G401.6 (cell line): ENCODE results near the gene ZMYM3.

Source experiments
- FAIRE-seq: peaks from 2 replicates; lab custom pipeline; 2012; peaks lifted over from hg19 to GRCh38; lab: Jason Lieb, UNC

Gene ZMYM3

DNA sequence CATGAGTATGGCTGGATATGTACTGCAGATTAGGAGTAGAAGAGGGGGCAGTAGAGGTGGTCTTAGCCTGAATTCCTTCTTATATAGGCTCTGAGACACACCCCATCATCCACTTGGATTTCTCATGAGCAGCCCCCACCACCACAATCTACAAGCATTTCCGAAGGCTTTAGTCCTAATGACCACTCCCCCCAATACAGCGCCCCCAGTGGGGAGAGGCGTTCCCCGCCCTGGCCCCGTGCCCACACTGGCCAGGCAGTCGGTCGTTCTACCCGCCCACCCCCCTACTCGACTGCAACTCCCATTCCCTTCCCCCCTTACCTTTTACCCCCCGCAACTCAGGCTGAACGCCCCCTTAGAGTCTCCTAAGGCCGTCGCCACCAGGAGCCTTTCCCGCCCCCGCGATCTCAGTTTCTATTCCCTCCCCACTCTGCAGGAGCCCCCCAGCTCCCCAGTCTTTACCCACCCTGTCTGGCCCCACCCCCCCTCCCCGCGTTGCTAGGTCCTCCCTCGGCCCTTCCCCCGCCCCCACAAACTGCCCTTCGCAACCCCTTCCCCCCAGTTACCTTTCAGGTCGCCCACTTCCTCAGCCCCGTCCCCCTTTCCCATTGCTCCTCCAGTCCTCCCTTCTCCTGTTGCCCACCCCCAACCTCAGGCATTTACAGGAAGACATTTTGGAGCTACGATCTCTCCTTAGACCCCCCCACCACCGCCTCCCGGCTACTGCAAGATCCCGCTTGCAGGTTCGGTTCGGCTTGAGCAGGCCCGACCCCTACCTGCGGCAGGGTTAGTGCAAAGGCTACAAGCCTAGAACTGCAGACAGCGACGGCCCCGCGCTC is 468 bp downstream of the ZMYM3 start:
- no peak for FAIRE-seq

DNA sequence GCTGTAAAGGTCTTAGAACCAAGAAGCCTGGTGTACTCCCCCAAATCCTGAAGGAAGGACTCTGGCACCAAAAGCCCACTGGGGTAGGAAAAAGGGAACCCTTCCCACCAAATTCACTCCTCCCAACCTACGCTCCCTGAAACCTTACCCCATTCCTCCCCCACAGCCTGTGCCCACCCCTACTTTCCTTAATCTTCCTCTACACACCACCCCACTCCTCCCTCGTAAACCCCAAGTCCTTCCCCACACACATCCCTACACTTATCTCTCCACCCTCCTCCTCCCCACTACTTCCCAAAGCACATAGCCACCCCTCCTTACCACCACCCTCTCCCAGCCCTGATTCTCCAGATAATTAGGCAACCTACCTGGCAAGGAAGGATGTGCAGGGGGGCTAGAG is 1.7 kb downstream of the ZMYM3 start:
- no peak for FAIRE-seq

DNA sequence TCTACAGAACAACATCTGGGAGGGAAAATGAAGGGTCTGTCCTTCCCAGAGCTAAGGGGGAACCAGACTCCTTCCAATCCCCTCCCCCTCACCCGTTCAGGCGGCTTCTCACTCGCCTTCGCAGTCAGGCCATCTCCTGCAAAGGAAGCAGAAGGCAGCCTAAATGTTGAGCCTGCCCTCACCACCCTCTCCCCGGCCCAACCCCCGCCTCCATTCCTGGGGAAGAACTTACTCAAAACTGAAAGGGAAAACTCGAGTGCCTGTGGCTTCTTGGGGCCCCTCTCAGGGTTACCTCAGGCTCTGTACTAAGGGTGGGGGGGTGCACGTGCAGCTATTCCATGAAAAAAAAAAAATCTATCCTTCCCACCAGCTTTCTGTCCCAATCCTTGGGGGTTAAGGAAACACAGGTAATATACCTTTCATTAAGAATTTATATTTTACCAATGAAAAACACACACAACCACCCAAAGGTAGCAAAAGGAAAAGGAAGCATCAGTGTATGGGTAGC is 2.4 kb downstream of the ZMYM3 start:
- no peak for FAIRE-seq

- no peak for FAIRE-seq
Measured at GRCh38 chrX:71250841-71251240, 3.1 kb downstream of the ZMYM3 start.

DNA sequence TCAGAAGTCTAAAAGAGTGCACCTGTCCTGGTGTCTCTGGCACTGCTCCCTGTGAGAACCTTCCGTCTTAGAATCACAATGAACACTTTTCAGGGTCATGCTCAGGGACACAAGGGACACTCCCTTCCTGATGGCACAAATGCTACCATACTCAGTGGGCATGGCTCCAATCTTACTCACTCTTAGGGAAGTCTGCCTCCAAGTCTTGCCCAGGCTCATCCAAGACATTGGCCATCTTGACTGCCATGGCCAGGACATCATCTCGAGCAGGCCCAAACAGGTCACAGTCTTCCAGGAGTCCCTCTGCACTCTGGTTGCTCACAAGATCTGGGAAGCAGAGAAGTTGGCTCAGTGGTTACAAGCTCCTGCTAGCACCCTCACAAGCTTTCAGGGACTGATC is 8.8 kb downstream of the ZMYM3 start:
- FAIRE-seq: no peak

GRCh38 chrX:71244359-71245128 is 9.4 kb downstream of the ZMYM3 start:
- no peak for FAIRE-seq

GRCh38 chrX:71241301-71241700 is 12.6 kb downstream of the ZMYM3 start:
- no peak for FAIRE-seq

GRCh38 chrX:71239781-71240180 is 14.2 kb downstream of the ZMYM3 start:
- no peak for FAIRE-seq

GRCh38 chrX:71236836-71237235 is 17.1 kb downstream of the ZMYM3 start:
- no peak for FAIRE-seq

DNA sequence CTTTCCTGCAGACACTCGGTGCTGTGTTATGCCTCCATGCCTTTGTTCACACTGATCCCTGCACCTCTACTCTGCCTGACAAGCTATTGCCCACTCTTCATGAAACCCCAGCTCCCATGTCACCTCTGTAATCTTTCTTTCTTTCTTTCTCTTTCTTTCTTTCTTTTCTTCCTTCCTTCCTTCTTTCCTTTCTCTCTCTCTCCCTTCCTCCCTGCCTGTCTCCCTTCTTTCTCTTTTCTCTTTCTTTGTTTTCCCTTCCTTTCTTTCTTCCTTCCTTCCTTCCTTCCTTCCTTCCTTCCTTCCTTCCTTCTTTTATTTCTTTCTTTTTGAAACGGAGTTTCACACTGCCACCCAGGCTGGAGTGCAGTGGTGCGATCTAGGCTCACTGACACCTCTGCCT is 18.5 kb downstream of the ZMYM3 start:
- FAIRE-seq: no peak

GRCh38 chrX:71228063-71228642 is 25.8 kb downstream of the ZMYM3 start:
- no peak for FAIRE-seq

- FAIRE-seq: no peak
Measured at GRCh38 chrX:71227370-71228062, 26.4 kb downstream of the ZMYM3 start.

GRCh38 chrX:71225676-71226075 is 28.3 kb downstream of the ZMYM3 start:
- FAIRE-seq: no peak

DNA sequence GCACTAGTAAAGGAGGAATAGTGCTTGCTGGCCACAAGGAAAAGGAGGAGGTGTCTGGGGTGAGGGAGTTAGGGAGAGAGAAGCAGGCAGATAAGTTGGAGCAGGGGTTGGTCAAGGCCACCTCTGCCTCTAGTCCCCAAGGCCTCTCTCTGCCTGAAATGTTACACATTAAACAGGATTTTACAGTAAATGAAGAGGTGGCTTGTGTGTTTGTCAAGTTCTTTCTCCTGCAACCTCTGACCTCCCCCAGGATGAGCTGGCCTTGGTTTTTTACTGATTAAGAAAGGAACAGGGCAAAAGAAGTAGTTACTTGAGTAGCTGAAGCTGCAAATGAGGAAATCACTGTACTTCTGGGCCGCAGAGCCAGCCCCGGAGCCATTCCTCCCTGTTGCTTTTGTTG is 28.9 kb downstream of the ZMYM3 start:
- no peak for FAIRE-seq

GRCh38 chrX:71224098-71224708 is 29.7 kb downstream of the ZMYM3 start:
- no peak for FAIRE-seq

GRCh38 chrX:71222929-71223328 is 31.0 kb downstream of the ZMYM3 start, which contains the start of gene GJB1:
Gene GJB1 (plus strand): TSS chrX:71223224. CDS start chrX:71223708, 484 bp downstream.
- FAIRE-seq: no peak

- no peak for FAIRE-seq
Measured at GRCh38 chrX:71221145-71221544, 32.8 kb downstream of the ZMYM3 start.

GRCh38 chrX:71217298-71217697 is 36.6 kb downstream of the ZMYM3 start:
- no peak for FAIRE-seq

DNA sequence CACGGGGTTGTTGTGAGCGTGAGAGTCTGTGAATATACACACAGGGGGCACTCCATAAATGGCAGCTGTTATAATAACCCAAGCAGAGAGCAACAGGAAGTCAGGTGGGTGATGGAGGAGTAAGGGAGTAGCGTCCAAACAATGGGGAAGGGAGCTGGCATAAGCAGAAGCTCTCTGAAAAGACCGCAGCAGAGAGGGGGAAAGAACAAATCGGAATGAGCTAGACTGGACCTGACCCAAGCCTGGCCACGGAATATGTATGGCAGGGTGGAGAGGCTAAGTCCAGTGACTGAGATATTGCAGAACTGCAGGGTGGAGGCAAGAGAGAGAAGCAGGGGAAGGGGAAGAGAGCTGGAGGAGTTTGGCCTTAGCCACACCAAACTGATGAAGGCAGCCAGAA is 37.5 kb downstream of the ZMYM3 start:
- FAIRE-seq: no peak

DNA sequence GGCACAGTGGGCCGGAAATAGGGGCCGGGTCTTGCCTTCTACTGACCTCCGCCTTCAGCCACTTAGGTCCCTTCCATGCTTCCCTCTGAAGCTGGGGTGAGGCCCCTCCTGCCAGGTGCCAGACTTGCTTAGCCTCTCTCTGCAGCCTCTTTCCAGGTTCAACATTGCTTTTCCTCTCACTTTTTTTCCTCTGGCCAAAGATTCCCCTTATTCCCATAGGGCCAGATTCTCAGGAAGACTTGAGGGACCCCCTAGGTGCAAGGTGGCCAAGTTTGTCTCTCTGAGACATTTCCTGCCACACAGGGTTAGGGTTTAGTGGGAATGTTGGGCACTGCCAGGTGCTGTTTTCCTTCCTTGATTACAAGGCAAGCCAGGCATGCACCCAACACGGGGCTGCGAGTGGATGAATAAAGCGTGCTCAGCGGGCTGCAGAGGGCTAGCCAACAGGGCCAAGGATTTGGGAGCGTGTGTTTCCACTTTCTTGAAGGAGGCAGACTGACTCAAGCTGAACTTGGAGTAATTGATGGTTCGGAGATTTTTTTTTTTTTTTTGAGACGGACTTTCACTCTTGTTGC is 38.5 kb downstream of the ZMYM3 start:
- FAIRE-seq: no peak

DNA sequence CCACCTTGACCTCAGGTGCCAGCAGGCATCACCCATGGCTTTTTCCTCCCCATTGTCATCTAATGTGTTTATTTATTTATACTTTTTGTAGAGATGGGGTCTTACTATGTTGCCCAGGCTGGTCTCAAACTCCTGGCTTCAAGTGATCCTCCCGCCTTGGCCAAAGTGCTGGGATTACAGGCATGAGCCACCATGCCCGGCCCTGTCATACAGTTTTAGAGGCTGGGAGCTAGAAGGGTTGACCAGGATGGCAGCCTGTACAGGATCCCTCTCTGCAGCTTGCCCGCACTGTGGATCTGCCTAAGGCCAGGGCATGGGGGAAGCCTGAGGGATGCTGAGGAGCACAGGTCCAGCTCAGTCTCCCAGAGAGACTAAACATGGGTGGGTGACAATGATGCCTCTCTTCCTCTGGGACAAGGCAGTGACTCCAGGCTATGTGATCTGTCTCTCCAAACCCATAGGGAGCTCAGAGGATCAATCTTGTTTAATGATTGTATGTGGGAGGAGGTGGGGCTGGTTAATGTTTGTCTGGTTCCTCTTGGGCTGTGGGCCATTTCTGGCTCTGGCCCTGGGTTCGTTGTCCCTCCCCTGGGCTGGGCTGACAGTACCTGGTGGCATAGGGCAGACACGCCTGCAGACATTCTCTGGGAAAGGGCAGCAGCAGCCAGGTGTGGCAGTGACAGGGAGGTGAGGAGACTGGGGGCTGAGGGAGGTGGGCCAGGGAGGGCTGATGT is 39.2 kb downstream of the ZMYM3 start:
- FAIRE-seq: no peak
